ENCODE results near the gene DBNDD1. TPM values are rescaled to one million over a fixed set of nuclear protein-coding genes. Genes with fewer than 3 reads are reported as not detected.

Gene DBNDD1
- total RNA-seq, 1 donor from 2014 or later: 10.6 TPM

- FAIRE-seq (no peak), DNase-seq (ENCODE audit: low spot score in 2 of 2) (no peak)
Measured at GRCh38 chr16:90040152-90041023, 21.1 kb upstream of the DBNDD1 start.

DNA sequence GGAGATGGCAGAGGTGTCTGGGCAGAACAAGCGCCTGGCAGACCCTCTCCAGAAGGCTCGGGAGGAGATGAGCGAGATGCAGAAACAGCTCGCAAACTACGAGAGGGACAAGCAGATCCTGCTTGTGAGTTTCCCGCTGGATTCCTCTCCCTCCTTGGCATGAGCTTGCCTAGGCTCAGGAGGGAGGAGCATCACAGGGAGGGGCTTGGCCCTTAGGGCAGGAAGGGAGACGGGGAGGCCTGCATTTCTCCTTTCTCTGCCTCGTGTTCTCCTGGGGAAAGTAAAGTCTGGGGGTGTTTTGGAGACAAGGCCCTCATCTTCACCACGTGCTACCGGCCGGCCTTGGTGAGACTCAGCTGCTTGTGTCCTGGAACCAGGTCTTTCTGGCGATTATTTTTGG is 18.0 kb upstream of the DBNDD1 start:
- DNase-seq (ENCODE audit: low spot score in 2 of 2): no peak
- FAIRE-seq: no peak

DNA sequence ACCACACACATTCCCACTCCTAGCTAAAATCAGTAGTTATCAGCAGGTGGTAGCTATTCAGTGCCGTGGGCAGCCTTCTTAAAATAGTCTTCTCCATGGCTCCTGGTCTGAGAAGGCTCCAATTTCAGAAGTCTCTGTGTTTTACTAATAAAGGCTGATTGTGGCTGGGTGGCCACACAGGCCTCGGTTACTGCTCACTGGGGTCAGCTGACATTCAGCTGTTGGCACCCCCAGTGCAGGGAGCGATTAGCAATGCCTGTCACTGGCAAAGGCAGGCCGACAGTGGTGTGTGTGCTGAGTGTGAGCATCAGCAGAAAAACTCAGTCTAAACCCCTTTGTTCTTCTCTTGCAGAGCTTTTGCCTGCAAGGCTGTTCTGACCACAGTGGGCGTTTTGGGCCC is 16.6 kb upstream of the DBNDD1 start:
- DNase-seq (ENCODE audit: low spot score in 2 of 2) (peak in 1 of 2 donors; percentile 13), FAIRE-seq (no peak)

DNA sequence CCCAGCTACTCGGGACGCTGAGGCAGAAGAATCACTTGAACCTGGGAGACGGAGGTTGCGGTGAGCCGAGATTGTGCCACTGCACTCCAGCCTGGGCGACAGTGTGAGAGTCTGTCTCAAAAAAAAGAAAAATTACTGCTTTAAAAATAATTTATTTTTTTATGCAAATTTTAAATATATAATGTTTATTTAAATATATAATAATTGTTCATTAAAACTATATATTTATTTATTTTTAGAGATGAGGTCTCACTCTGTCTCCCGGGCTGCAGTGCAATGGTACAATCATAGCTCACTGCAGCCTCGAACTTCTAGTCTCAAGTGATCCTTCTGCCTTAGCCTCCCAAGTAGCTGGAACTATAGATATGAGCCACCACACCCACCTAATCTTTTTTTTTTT is 15.2 kb upstream of the DBNDD1 start:
- DNase-seq (ENCODE audit: low spot score in 2 of 2): no peak
- FAIRE-seq: no peak

DNA sequence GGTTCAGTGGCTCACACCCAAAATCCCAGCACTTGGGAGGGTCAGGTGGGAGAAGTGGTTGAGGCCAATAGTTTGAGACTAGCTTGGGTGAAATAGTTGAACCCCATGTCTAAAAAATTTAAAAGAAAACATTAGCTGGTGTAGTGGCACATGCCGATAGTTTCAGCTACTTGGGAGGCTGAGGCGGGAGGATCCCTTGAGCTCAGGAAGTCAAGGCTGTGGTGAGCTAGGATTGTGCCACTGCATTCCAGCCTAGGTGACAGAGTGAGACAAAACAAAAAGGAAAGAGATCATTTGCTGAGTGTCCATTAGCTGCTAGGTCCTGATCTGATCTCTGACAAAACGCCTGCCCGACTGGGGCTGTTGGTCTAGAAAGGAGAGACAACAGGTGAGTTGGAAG is 14.1 kb upstream of the DBNDD1 start:
- DNase-seq (ENCODE audit: low spot score in 2 of 2) (no peak), FAIRE-seq (no peak)

DNA sequence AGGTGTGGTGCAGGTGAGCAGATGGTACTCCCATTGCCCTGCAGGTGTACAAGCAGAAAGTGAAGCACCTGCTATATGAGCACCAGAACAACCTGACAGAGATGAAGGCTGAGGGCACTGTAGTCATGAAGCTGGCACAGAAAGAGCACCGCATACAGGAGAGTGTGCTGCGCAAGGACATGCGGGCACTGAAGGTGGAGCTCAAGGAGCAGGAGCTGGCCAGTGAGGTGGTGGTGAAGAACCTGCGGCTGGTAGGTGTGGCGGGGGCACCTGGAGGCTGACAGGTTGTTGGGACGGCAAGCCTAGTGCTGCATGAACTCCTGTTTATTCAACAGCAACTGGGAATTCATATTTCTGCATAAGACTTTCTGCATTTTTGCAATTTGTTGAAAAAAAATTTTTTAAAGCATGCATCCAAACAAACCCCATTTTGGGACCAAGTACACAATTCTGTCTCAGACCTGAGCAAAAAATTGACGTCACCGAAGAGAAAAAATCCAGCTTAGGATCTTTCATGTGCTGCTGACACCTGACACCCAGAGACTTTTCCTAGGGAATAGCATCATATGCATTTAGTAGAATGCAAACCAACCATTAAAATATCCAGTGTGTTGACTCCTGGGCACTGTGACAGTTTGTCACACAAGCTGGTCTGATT is 13.5 kb upstream of the DBNDD1 start:
- FAIRE-seq (no peak), DNase-seq (ENCODE audit: low spot score in 2 of 2) (no peak)

DNA sequence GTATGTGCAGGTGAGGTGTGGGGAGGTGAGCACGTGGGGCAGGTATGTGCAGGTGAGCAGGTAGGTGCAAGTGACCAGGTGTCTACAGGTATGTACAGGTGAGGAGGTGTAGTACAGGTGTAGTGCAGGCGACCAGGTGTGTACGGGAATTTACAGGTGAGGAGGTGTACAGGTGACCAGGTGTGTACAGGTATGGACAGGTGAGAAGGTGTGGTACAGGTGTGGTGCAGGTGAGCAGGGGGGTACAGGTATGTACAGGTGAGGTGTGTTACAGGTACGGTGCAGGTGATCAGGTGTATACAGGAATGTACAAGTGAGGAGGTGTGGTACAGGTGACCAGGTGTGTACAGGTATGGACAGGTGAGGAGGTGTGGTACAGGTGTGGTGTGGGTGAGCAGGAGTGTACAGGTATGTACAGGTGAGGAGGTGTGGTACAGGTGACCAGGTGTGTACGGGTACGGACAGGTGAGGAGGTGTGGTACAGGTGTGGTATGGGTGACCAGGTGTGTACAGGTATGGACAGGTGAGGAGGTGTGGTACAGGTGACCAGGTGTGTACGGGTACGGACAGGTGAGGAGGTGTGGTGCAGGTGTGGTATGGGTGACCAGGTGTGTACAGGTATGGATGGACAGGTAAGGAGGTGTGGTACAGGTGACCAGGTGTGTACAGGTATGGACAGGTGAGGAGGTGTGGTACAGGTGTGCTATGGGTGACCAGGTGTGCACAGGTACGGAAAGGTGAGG is 12.8 kb upstream of the DBNDD1 start:
- no peak for FAIRE-seq
- no peak for DNase-seq (ENCODE audit: low spot score in 2 of 2)

DNA sequence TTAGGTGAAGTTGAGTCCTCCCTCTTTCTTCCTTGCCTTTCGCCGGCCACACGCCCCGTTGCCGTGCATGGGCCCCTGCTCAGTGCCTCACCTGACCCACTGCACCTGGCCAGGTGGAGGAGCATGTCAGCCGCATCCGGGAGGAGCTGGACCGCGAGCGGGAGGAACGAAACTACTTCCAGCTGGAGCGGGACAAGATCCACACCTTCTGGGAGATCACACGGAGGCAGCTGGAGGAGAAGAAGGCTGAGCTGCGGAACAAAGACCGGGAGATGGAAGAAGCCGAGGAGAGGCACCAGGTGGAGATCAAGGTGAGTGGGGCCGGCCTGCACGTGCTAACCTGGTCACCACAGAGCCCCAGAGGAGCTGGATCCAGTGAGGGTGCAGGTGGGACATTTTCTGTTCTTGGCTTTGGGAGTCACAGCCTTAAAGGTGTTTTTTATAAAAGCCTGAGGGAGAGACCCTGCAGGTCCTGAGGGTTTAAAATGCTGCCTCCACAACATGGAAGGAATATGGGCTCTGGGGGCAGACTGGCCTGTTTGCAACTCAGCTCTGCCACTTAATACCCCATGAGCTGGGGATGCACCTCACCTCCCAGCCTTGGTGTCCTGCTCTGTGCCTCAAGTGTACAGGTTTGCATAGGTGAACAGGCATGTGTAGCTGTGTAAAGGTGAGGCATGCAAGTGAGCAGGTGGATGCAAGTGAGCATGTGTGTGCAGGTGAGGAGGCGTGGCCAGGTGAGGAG is 12.1 kb upstream of the DBNDD1 start:
- FAIRE-seq (no peak), DNase-seq (ENCODE audit: low spot score in 2 of 2) (no peak)

GRCh38 chr16:90028985-90029384 is 9.7 kb upstream of the DBNDD1 start:
- FAIRE-seq (no peak), DNase-seq (ENCODE audit: low spot score in 2 of 2) (no peak)

DNA sequence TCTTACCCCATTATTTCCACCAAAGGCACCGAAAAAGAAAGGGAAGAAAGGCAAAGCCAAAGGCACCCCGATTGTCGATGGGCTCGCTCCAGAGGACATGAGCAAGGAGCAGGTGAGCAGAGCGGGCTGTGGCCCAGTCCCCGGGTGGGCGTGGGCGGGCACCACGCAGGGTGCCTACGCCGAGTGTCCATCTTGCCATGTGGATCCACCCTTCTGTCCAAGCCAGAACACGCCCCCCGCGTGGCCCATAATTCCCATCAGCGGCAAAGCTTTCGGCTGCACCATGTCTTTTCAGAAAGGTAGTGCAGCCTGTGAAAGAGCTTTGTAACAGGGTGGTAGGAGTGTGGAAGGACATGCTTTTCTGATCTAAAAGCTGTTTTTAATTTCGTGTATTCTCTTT is 8.4 kb upstream of the DBNDD1 start:
- no peak for FAIRE-seq

DNA sequence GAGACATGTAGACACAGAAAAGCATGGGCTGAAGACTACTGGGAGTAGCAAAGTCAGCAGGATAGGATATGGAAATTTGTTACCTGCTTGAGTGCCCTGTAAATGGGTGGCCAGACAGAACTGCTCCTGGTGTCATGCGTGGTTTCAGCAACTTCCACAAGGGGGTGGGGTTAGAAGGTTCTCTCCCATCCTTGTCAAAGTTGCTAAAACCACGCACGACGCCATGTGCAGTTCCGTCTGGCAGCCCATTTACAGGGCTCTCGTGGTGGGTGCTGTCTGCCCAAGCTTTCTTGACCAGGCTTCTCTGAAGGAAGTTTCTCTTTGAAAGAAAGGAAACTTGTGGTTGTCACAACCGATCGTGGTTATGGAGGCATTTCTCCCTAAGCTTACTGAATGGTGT is 6.9 kb upstream of the DBNDD1 start:
- DNase-seq (ENCODE audit: low spot score in 2 of 2) (no peak), FAIRE-seq (no peak)

More for the DNA sequence above, 8.4 kb upstream of the DBNDD1 start:
- no peak for DNase-seq (ENCODE audit: low spot score in 2 of 2)

DNA sequence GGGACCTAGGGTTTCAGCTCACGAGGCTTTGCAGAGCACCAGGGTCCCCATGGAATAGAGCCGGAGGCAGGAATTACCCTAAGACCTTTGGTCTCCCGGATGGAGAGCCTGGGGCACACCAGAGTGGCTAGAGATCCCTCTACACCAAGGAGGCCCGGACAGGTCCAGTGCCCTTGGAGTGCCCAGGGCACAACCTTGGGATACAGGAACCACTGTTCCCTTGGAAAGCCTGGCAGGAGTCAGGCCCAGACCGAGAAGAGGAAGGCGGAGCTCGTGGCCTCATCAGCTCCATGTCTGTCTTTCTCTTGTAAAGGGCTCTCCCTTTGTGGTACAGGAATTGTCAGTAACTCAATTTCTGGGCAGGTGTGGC is 3.8 kb upstream of the DBNDD1 start:
- FAIRE-seq (no peak), DNase-seq (ENCODE audit: low spot score in 2 of 2) (no peak)

GRCh38 chr16:90022209-90023077 is 3.2 kb upstream of the DBNDD1 start:
- peak; percentile 92 to 98 for DNase-seq (ENCODE audit: low spot score in 2 of 2)
- no peak for FAIRE-seq

GRCh38 chr16:90020838-90021382 is 1.7 kb upstream of the DBNDD1 start:
- FAIRE-seq: no peak
- DNase-seq (ENCODE audit: low spot score in 2 of 2): no peak

GRCh38 chr16:90020260-90020837 is 1.1 kb upstream of the DBNDD1 start:
- FAIRE-seq: no peak
- no peak for DNase-seq (ENCODE audit: low spot score in 2 of 2)

GRCh38 chr16:90019543-90020259 is 445 bp upstream of the DBNDD1 start:
- DNase-seq (ENCODE audit: low spot score in 2 of 2) (peak in 1 of 2 donors; percentile 70), FAIRE-seq (no peak)

DNA sequence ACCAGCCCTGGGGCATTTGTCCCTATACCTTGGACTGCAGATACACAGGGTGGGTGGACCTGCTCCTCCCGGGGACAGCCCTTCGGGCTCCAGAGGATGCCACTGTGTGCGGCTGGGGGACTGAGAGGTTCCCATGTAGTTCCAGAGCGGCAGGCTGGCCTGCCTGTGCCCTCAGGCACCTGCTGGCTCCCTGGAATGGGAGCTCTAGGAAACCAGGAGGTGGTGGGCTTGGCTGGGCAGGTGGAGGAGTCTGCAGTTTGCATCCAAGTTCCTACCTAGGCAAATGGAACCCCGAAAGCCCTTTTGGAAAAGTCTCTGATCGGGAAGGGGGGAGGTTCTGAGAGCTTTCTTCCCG is 982 bp downstream of the DBNDD1 start:
- DNase-seq (ENCODE audit: low spot score in 2 of 2) (no peak), FAIRE-seq (no peak)

GRCh38 chr16:90016339-90016950 is 2.8 kb downstream of the DBNDD1 start:
- no peak for DNase-seq (ENCODE audit: low spot score in 2 of 2)
- no peak for FAIRE-seq

Measured in frontal cortex (tissue), 4 donors.